ENCODE measurements around the gene EBF3.
A peak's percentile ranks its signal among the peaks of the same experiment; 100 is the strongest.

The EBF3 gene

GRCh38 chr10:129959544-129960480 lies 4.3 kb downstream of the EBF3 start:
- no peaks in the 10 kb centered on the region for H3K36me3 ChIP-seq (ENCODE audit: insufficient read depth, low read length)
- no peaks in the 10 kb centered on the region for H3K9me3 ChIP-seq (ENCODE audit: low read length)
- H3K4me1 ChIP-seq (ENCODE audit: insufficient read depth, low read length): peaks cover 22% of the 10 kb centered on the region
- no peak overlapping the region for H2AFZ ChIP-seq (ENCODE audit: low read depth, low read length)
- H3K4me3 ChIP-seq (ENCODE audit: low read length): peak overlapping the region; percentile 52
- H3K27me3 ChIP-seq (ENCODE audit: insufficient read depth, low read length): peaks cover 72% of the 10 kb centered on the region

GRCh38 chr10:129958629-129959543 lies 5.2 kb downstream of the EBF3 start:
- no peaks in the 10 kb centered on the region for H3K9me3 ChIP-seq (ENCODE audit: low read length)
- H2AFZ ChIP-seq (ENCODE audit: low read depth, low read length): no peak overlapping the region
- H3K27me3 ChIP-seq (ENCODE audit: insufficient read depth, low read length): peaks cover 68% of the 10 kb centered on the region
- H3K4me1 ChIP-seq (ENCODE audit: insufficient read depth, low read length): peaks cover 26% of the 10 kb centered on the region
- H3K4me3 ChIP-seq (ENCODE audit: low read length): peak overlapping the region; percentile 26
- no peaks in the 10 kb centered on the region for H3K36me3 ChIP-seq (ENCODE audit: insufficient read depth, low read length)

- peak overlapping the region; percentile 25 for H3K4me3 ChIP-seq (ENCODE audit: low read length)
- H3K4me1 ChIP-seq (ENCODE audit: insufficient read depth, low read length): peaks cover 31% of the 10 kb centered on the region
- no peaks in the 10 kb centered on the region for H3K36me3 ChIP-seq (ENCODE audit: insufficient read depth, low read length)
- H2AFZ ChIP-seq (ENCODE audit: low read depth, low read length): no peak overlapping the region
- peaks cover 67% of the 10 kb centered on the region for H3K27me3 ChIP-seq (ENCODE audit: insufficient read depth, low read length)
- H3K9me3 ChIP-seq (ENCODE audit: low read length): no peaks in the 10 kb centered on the region
These were observed 5.9 kb downstream of the EBF3 start for GRCh38 chr10:129958148-129958628.

GRCh38 chr10:129956876-129957673 lies 7.0 kb downstream of the EBF3 start:
- H2AFZ ChIP-seq (ENCODE audit: low read depth, low read length): no peak overlapping the region
- no peak overlapping the region for H3K4me3 ChIP-seq (ENCODE audit: low read length)
- H3K36me3 ChIP-seq (ENCODE audit: insufficient read depth, low read length): no peaks in the 10 kb centered on the region
- H3K4me1 ChIP-seq (ENCODE audit: insufficient read depth, low read length): peaks cover 33% of the 10 kb centered on the region
- peaks cover 56% of the 10 kb centered on the region for H3K27me3 ChIP-seq (ENCODE audit: insufficient read depth, low read length)
- no peaks in the 10 kb centered on the region for H3K9me3 ChIP-seq (ENCODE audit: low read length)

GRCh38 chr10:129956286-129956670 lies 7.8 kb downstream of the EBF3 start:
- peaks cover 35% of the 10 kb centered on the region for H3K4me1 ChIP-seq (ENCODE audit: insufficient read depth, low read length)
- H3K27me3 ChIP-seq (ENCODE audit: insufficient read depth, low read length): peaks cover 50% of the 10 kb centered on the region
- no peak overlapping the region for H3K4me3 ChIP-seq (ENCODE audit: low read length)
- no peaks in the 10 kb centered on the region for H3K9me3 ChIP-seq (ENCODE audit: low read length)
- no peaks in the 10 kb centered on the region for H3K36me3 ChIP-seq (ENCODE audit: insufficient read depth, low read length)
- no peak overlapping the region for H2AFZ ChIP-seq (ENCODE audit: low read depth, low read length)

GRCh38 chr10:129955601-129956285 lies 8.3 kb downstream of the EBF3 start:
- Histone ChIP-seq H3K36me3 (ENCODE audit: insufficient read depth, low read length) (no peaks in the 10 kb centered on the region), H3K4me1 (ENCODE audit: insufficient read depth, low read length) (peaks cover 41% of the 10 kb centered on the region), H3K27me3 (ENCODE audit: insufficient read depth, low read length) (peaks cover 45% of the 10 kb centered on the region), H2AFZ (ENCODE audit: low read depth, low read length) (no peak overlapping the region), H3K4me3 (ENCODE audit: low read length) (no peak overlapping the region), H3K9me3 (ENCODE audit: low read length) (no peaks in the 10 kb centered on the region)

- Histone ChIP-seq H3K4me1 (ENCODE audit: insufficient read depth, low read length) (peaks cover 49% of the 10 kb centered on the region), H2AFZ (ENCODE audit: low read depth, low read length) (no peak overlapping the region)
These were observed 9.4 kb downstream of the EBF3 start for GRCh38 chr10:129954492-129955315.

GRCh38 chr10:129953119-129954051 lies 10.7 kb downstream of the EBF3 start:
- no peak overlapping the region for H2AFZ ChIP-seq (ENCODE audit: low read depth, low read length)
- H3K36me3 ChIP-seq (ENCODE audit: insufficient read depth, low read length): no peaks in the 10 kb centered on the region
- no peaks in the 10 kb centered on the region for H3K9me3 ChIP-seq (ENCODE audit: low read length)
- peaks cover 25% of the 10 kb centered on the region for H3K27me3 ChIP-seq (ENCODE audit: insufficient read depth, low read length)
- H3K4me1 ChIP-seq (ENCODE audit: insufficient read depth, low read length): peaks cover 52% of the 10 kb centered on the region
- H3K4me3 ChIP-seq (ENCODE audit: low read length): peak overlapping the region; percentile 20

More at GRCh38 chr10:129954492-129955315, 9.4 kb downstream of the EBF3 start:
- no peaks in the 10 kb centered on the region for H3K36me3 ChIP-seq (ENCODE audit: insufficient read depth, low read length)
- peaks cover 35% of the 10 kb centered on the region for H3K27me3 ChIP-seq (ENCODE audit: insufficient read depth, low read length)
- H3K9me3 ChIP-seq (ENCODE audit: low read length): no peaks in the 10 kb centered on the region
- no peak overlapping the region for H3K4me3 ChIP-seq (ENCODE audit: low read length)

GRCh38 chr10:129952378-129953118 lies 11.5 kb downstream of the EBF3 start:
- Histone ChIP-seq H3K27me3 (ENCODE audit: insufficient read depth, low read length) (peaks cover 18% of the 10 kb centered on the region), H3K4me1 (ENCODE audit: insufficient read depth, low read length) (peaks cover 48% of the 10 kb centered on the region), H2AFZ (ENCODE audit: low read depth, low read length) (no peak overlapping the region), H3K9me3 (ENCODE audit: low read length) (no peaks in the 10 kb centered on the region), H3K36me3 (ENCODE audit: insufficient read depth, low read length) (no peaks in the 10 kb centered on the region), H3K4me3 (ENCODE audit: low read length) (peak overlapping the region; percentile 20)

GRCh38 chr10:129951970-129952265 lies 12.2 kb downstream of the EBF3 start:
- peaks cover 45% of the 10 kb centered on the region for H3K4me1 ChIP-seq (ENCODE audit: insufficient read depth, low read length)
- no peaks in the 10 kb centered on the region for H3K36me3 ChIP-seq (ENCODE audit: insufficient read depth, low read length)

More at GRCh38 chr10:129951970-129952265, 12.2 kb downstream of the EBF3 start:
- no peak overlapping the region for H3K4me3 ChIP-seq (ENCODE audit: low read length)
- H3K27me3 ChIP-seq (ENCODE audit: insufficient read depth, low read length): peaks cover 12% of the 10 kb centered on the region
- H2AFZ ChIP-seq (ENCODE audit: low read depth, low read length): no peak overlapping the region
- H3K9me3 ChIP-seq (ENCODE audit: low read length): no peaks in the 10 kb centered on the region
